ENCODE data around the gene HCN2. TPM values are rescaled to one million over a fixed set of nuclear protein-coding genes. Genes with fewer than 3 reads are reported as not detected.

The HCN2 gene
- total and polyA plus RNA-seq, 10 of the 15 experiments (the other 5 are each of a cell fraction or from before 2014, with no cell fraction given), result 0.01 to 0.54 (median 0.08) TPM; not detected in 4

- no peak overlapping the region for H3K27ac ChIP-seq (ENCODE audit: control insufficient read depth, insufficient read depth)
- peaks cover 8% of the 10 kb centered on the region for H4K20me1 ChIP-seq (ENCODE audit: control insufficient read depth, insufficient read depth)
These were observed 61.6 kb downstream of the HCN2 start for GRCh38 chr19:651114-651818.

GRCh38 chr19:651991-652390, 62.3 kb downstream of the HCN2 start:
- ChIA-PET RAD21 (ENCODE audit: unreplicated experiment) (no interaction called here), CTCF (no interaction called here), SMC1A (ENCODE audit: uncharacterized antibody, unreplicated experiment) (no interaction called here), POLR2A (no interaction called here)
- no peak overlapping the region for H3K27ac ChIP-seq (ENCODE audit: control insufficient read depth, insufficient read depth)
- DNase-seq (ENCODE audit: low read depth, low spot score) (no peak), ATAC-seq (no peak), FAIRE-seq (no peak)
- peaks cover 14 to 50% of the 10 kb centered on the region in 2 experiments for H3K36me3 ChIP-seq (ENCODE audit: control insufficient read depth in 2 of 2, insufficient read depth in 2 of 2, low read length in 1 of 2)
- H3K79me2 ChIP-seq (ENCODE audit: control insufficient read depth, insufficient read depth, low read length), result peaks cover 40% of the 10 kb centered on the region
- H3K4me1 ChIP-seq (ENCODE audit: control insufficient read depth, insufficient read depth, low read length), result no peaks in the 10 kb centered on the region
- no TSS peak for BruUV-seq (replicated peaks)
- 92% methylated on average over 21 of the region's 24 CpGs for WGBS (ENCODE audit: insufficient coverage, insufficient replicate concordance, low lambda C conversion rate, missing lambda C conversion rate)
- peaks cover 8% of the 10 kb centered on the region for H4K20me1 ChIP-seq (ENCODE audit: control insufficient read depth, insufficient read depth)
- no peaks in the 10 kb centered on the region for H3K27me3 ChIP-seq (replicated peaks in 1 of 2; ENCODE audit: control insufficient read depth in 2 of 2, insufficient read depth in 2 of 2, low read length in 1 of 2)
- H2AFZ ChIP-seq (ENCODE audit: control insufficient read depth, low read depth, low read length), result no peak overlapping the region
- no peak overlapping the region for H3K9ac ChIP-seq (ENCODE audit: control insufficient read depth, insufficient read depth, low read length)
- H3K4me2 ChIP-seq (ENCODE audit: control insufficient read depth, insufficient read depth), result no peak overlapping the region
- H3K9me3 ChIP-seq (replicated peaks; ENCODE audit: control insufficient read depth, insufficient read depth, low read length), result no peaks in the 10 kb centered on the region
- intact Hi-C loops (cut with micrococcal nuclease; ENCODE audit: unreplicated experiment) (no loop called here), in situ Hi-C loops (cut with MboI) (no loop called here)
- no peak overlapping the region for H3K4me3 ChIP-seq
- no peak for TF ChIP-seq IKZF1 (conservative IDR thresholded peaks at IDR 0.05)
- TF ChIP-seq MEF2B (IDR thresholded peaks at IDR 0.05; ENCODE audit: partially characterized antibody, poor library complexity, severe bottlenecking), result no peak
- TF ChIP-seq FOS (IDR thresholded peaks at IDR 0.05; ENCODE audit: borderline replicate concordance, extremely low read depth, insufficient read length), result no peak
- TF ChIP-seq POLR2AphosphoS2 (IDR thresholded peaks at IDR 0.05; ENCODE audit: low read depth, low read length), result no peak
- TF ChIP-seq ZBED1 (IDR thresholded peaks at IDR 0.05; ENCODE audit: borderline replicate concordance), result no peak
- no peak for TF ChIP-seq EED (IDR thresholded peaks at IDR 0.05; ENCODE audit: low read depth)
- TF ChIP-seq REST (IDR thresholded peaks at IDR 0.05; ENCODE audit: low read depth, low read length), result no peak

More at GRCh38 chr19:651114-651818, 61.6 kb downstream of the HCN2 start:
- POLR2A ChIA-PET, result no interaction called here
- no peak for FAIRE-seq
- SMC1A ChIA-PET (ENCODE audit: uncharacterized antibody, unreplicated experiment), result no interaction called here
- intact Hi-C loops (cut with micrococcal nuclease; ENCODE audit: unreplicated experiment), result no loop called here
- in situ Hi-C loops (cut with MboI), result no loop called here
- Histone ChIP-seq H3K27me3 (replicated peaks in 1 of 2; ENCODE audit: control insufficient read depth in 2 of 2, insufficient read depth in 2 of 2, low read length in 1 of 2) (no peaks in the 10 kb centered on the region), H3K36me3 (ENCODE audit: control insufficient read depth in 2 of 2, insufficient read depth in 2 of 2, low read length in 1 of 2) (peaks cover 14 to 53% of the 10 kb centered on the region in 2 experiments), H3K9me3 (replicated peaks; ENCODE audit: control insufficient read depth, insufficient read depth, low read length) (no peaks in the 10 kb centered on the region), H3K9ac (ENCODE audit: control insufficient read depth, insufficient read depth, low read length) (no peak overlapping the region), H2AFZ (ENCODE audit: control insufficient read depth, low read depth, low read length) (no peak overlapping the region), H3K4me3 (no peak overlapping the region), H3K4me1 (ENCODE audit: control insufficient read depth, insufficient read depth, low read length) (no peaks in the 10 kb centered on the region), H3K4me2 (ENCODE audit: control insufficient read depth, insufficient read depth) (no peak overlapping the region), H3K79me2 (ENCODE audit: control insufficient read depth, insufficient read depth, low read length) (peaks cover 32% of the 10 kb centered on the region)
- DNase-seq (ENCODE audit: low read depth, low spot score), result no peak
- BruUV-seq (replicated peaks), result no TSS peak
- CTCF ChIA-PET, result no interaction called here
- no peak for ATAC-seq
- TF ChIP-seq EGR1 (IDR thresholded peaks at IDR 0.05; ENCODE audit: borderline replicate concordance in 1 of 2, low read depth in 2 of 2, low read length in 2 of 2) (no peak), SUZ12 (IDR thresholded peaks at IDR 0.05; ENCODE audit: unreplicated experiment) (no peak), SPI1 (IDR thresholded peaks at IDR 0.05; ENCODE audit: borderline replicate concordance, insufficient read depth, low read depth, low read length) (no peak), USF2 (IDR thresholded peaks at IDR 0.05; ENCODE audit: borderline replicate concordance, low read depth, low read length) (no peak), HCFC1 (IDR thresholded peaks at IDR 0.05; ENCODE audit: low read length) (no peak), RELA (IDR thresholded peaks at IDR 0.05; ENCODE audit: borderline replicate concordance, partially characterized antibody) (no peak), CBFB (IDR thresholded peaks at IDR 0.05; ENCODE audit: low read depth) (no peak)
- RAD21 ChIA-PET (ENCODE audit: unreplicated experiment), result no interaction called here
- WGBS (ENCODE audit: insufficient coverage, insufficient replicate concordance, low lambda C conversion rate, missing lambda C conversion rate), result 92% methylated on average over 49 of the region's 58 CpGs
